Psoas muscle (tissue), 8 donors: ENCODE data around the gene RABEP2. TPM values are rescaled to one million over a fixed set of nuclear protein-coding genes. Genes with fewer than 3 reads are reported as not detected.
"Not testable (repeated sequence)": the region's sequence is repeated elsewhere in the genome, so short reads cannot be mapped to it uniquely, and the experiment has no call there.

Experiments
- ATAC-seq, 4 donors: fragments of 200-7000 bp; cut with Tn5 transposase; one replicate each; pipeline ENCODE4 v1.9.1; 2020; ENCODE audit warnings: moderate library complexity in 3 of 4, mild to moderate bottlenecking in 2 of 4
- DNase-seq, 2 donors: peaks; one replicate each; pipeline ENCODE4 v3.0.0-alpha.2; 2020
- H3K27ac ChIP-seq: fragments of 200-600 bp; one replicate; pipeline ENCODE4 v1.8.0; 2022
- H3K27me3 ChIP-seq, 3 donors: fragments of 200-600 bp in 1 of 3; one replicate each; pipeline versions ENCODE4 v1.6.1 to v1.8.0; 2013 to 2022; ENCODE audit warnings: low read length in 2 of 3, mild to moderate bottlenecking in 2 of 3, moderate library complexity in 1 of 3; ENCODE audit not compliant: insufficient read depth in 3 of 3
- H3K36me3 ChIP-seq, 2 donors: fragments of 200-600 bp in 1 of 2; one replicate each; pipeline versions ENCODE4 v1.6.1 to v1.8.0; 2013 to 2022; ENCODE audit warnings: low read depth in 1 of 2, mild to moderate bottlenecking in 1 of 2, moderate library complexity in 1 of 2; ENCODE audit not compliant: insufficient read depth in 1 of 2
- H3K4me1 ChIP-seq: fragments of 200-600 bp; one replicate; pipeline ENCODE4 v1.8.0; 2022
- H3K4me3 ChIP-seq: fragments of 200-600 bp; one replicate; pipeline ENCODE4 v1.8.0; 2022; ENCODE audit warnings: mild to moderate bottlenecking
- H3K9me3 ChIP-seq: fragments of 200-600 bp; one replicate; pipeline ENCODE4 v1.8.0; 2022
- CTCF ChIP-seq: fragments of 200-600 bp; IDR thresholded peaks from one replicate; pipeline ENCODE4 v1.8.0; 2022; ENCODE audit warnings: antibody characterized with exemption
- WGBS, 3 donors: extraction: QIAGEN DNeasy Blood & Tissue Kit; methylation state at CpG; one replicate each; pipeline versions ENCODE4 v1.1.6 to v1.1.7; 2013; 5-methylcytosine and 5-hydroxymethylcytosine counted together
- intact Hi-C, 2 donors: fragments of 100-400 bp; cut with DNase I; formaldehyde crosslinking; loops; one replicate each; pipeline versions ENCODE4 v1.11.0 to v1.14.2; 2022
- polyA plus RNA-seq, 3 donors: library from polyadenylated mRNA; stranded (reverse); fragments of 200-250 nt; gene quantifications; one replicate each; pipeline ENCODE4 v1.2.3, GENCODE V29; 2013
- total RNA-seq, 4 donors: library from RNA; stranded (reverse); fragmentation: NEBNext Ultra II Directional in 2 of 4; extraction: Animal tissue kit (Norgen Biotek cat#: 25700) in 2 of 4; gene quantifications; one replicate each; pipeline versions ENCODE4 v1.2.1 to v1.2.4, GENCODE V29; 2021 to 2023
- donor health status: healthy with polysubstance abuse.
- donor health status: DM: no; HTN: no; CAD: no; lungs with moderate emphysema.
- donor health status: Bipolar disorder and iron deficiency.
- donor health status: healthy.
- donor health status: DM: yes; HTN: yes; CAD: no.
- donor health status: DM: no; HTN: no; CAD: no.
- donor health status: DM: no; HTN: no; CAD: no.
- donor health status: DM: yes; HTN: yes; CAD: no.

Gene RABEP2
- total and polyA plus RNA-seq, 7 donors = 3.1 to 22.8 (median 6.2) TPM

GRCh38 chr16:28930652-28931051, 5.6 kb upstream of the RABEP2 start:
- no peaks in the 10 kb centered on the region for H3K4me1 ChIP-seq
- H3K27me3 ChIP-seq = no peaks in the 10 kb centered on the region
- no peak for DNase-seq
- no peaks in the 10 kb centered on the region for H3K36me3 ChIP-seq
- H3K4me3 ChIP-seq = no peak overlapping the region
- no peak for ATAC-seq
- intact Hi-C loops = no loop called here
- no peak for TF ChIP-seq CTCF
- 56 to 70% (median 68%) methylated on average over 3 of the region's 3 CpGs for WGBS, 3 donors
- H3K27ac ChIP-seq = no peak overlapping the region
- no peaks in the 10 kb centered on the region for H3K9me3 ChIP-seq

GRCh38 chr16:28930203-28930602, 5.2 kb upstream of the RABEP2 start:
- no peak for ATAC-seq

GRCh38 chr16:28927815-28928214, 2.8 kb upstream of the RABEP2 start:
- no peak for TF ChIP-seq CTCF
- DNase-seq (no peak), ATAC-seq (no peak)
- Histone ChIP-seq H3K4me3 (no peak overlapping the region), H3K36me3 (peaks cover 0 to 4% of the 10 kb centered on the region in 2 donors), H3K27ac (no peak overlapping the region), H3K9me3 (no peaks in the 10 kb centered on the region), H3K27me3 (no peaks in the 10 kb centered on the region), H3K4me1 (peaks cover 4% of the 10 kb centered on the region)
- intact Hi-C loops = no loop called here
- WGBS, 3 donors = 84 to 96% (median 91%) methylated on average over 1 of the region's 1 CpG

More at GRCh38 chr16:28930203-28930602, 5.2 kb upstream of the RABEP2 start:
- no peak for DNase-seq
- H3K9me3 ChIP-seq = no peaks in the 10 kb centered on the region
- no peaks in the 10 kb centered on the region for H3K27me3 ChIP-seq
- H3K36me3 ChIP-seq = no peaks in the 10 kb centered on the region
- H3K27ac ChIP-seq = no peak overlapping the region
- 85 to 89% (median 87%) methylated on average over 3 of the region's 3 CpGs for WGBS, 3 donors
- no peaks in the 10 kb centered on the region for H3K4me1 ChIP-seq
- TF ChIP-seq CTCF = no peak
- H3K4me3 ChIP-seq = no peak overlapping the region
- intact Hi-C loops = no loop called here

- H3K4me3 ChIP-seq = peak overlapping the region; percentile 84
- ATAC-seq, H3K9me3 ChIP-seq, H3K27me3 ChIP-seq, DNase-seq, H3K36me3 ChIP-seq, H3K4me1 ChIP-seq, intact Hi-C loops: not testable (repeated sequence)
- 61 to 67% (median 65%) methylated on average over 2 of the region's 2 CpGs for WGBS, 3 donors
- peak overlapping the region; percentile 95 for H3K27ac ChIP-seq
These were observed 1.2 kb upstream of the RABEP2 start for GRCh38 chr16:28926284-28926683.

- H3K36me3 ChIP-seq = peaks cover 0 to 10% of the 10 kb centered on the region in 2 donors
These were observed 569 bp upstream of the RABEP2 start for GRCh38 chr16:28925386-28926228.

More at GRCh38 chr16:28925386-28926228, 569 bp upstream of the RABEP2 start:
- H3K27me3 ChIP-seq = no peaks in the 10 kb centered on the region
- H3K4me1 ChIP-seq = peaks cover 4% of the 10 kb centered on the region
- WGBS, 3 donors = 1 to 3% (median 1%) methylated on average over 44 to 48 of the region's 48 CpGs
- no peak for TF ChIP-seq CTCF
- peak overlapping the region; percentile 95 for H3K27ac ChIP-seq
- ATAC-seq = peak in 2 of 4 donors; percentile 55 to 69
- H3K9me3 ChIP-seq = no peaks in the 10 kb centered on the region
- peak; percentile 85 to 91 for DNase-seq
- intact Hi-C loops = no loop called here
- peak overlapping the region; percentile 84 for H3K4me3 ChIP-seq
